ENCODE measurements around the gene ITGA6.

ITGA6 gene

GRCh38 chr2:172425336-172425735 is 2.0 kb upstream of the ITGA6 start:
- Histone ChIP-seq H3K27me3 (ENCODE audit: control insufficient read depth, insufficient read depth, low read length) (no peaks in the 10 kb centered on the region), H3K27ac (no peak overlapping the region), H3K4me1 (peaks cover 5% of the 10 kb centered on the region), H3K4me2 (ENCODE audit: low read length) (no peak overlapping the region), H2AFZ (no peak overlapping the region), H3K36me3 (ENCODE audit: control insufficient read depth, insufficient read depth, low read length) (no peaks in the 10 kb centered on the region), H3K9ac (no peak overlapping the region), H3K79me2 (no peaks in the 10 kb centered on the region), H3K4me3 (ENCODE audit: low read depth, low read length) (no peak overlapping the region), H3K9me3 (ENCODE audit: control insufficient read depth, low read length) (no peaks in the 10 kb centered on the region)
- TF ChIP-seq CTCF (IDR thresholded peaks at IDR 0.05), result no peak

GRCh38 chr2:172426635-172427255 is 641 bp upstream of the ITGA6 start:
- no peak for TF ChIP-seq CTCF (IDR thresholded peaks at IDR 0.05)
- Histone ChIP-seq H2AFZ (peak overlapping the region; percentile 90), H3K27ac (peak overlapping the region; percentile 76), H3K9me3 (ENCODE audit: control insufficient read depth, low read length) (no peaks in the 10 kb centered on the region), H3K27me3 (ENCODE audit: control insufficient read depth, insufficient read depth, low read length) (no peaks in the 10 kb centered on the region), H3K4me3 (ENCODE audit: low read depth, low read length) (peak overlapping the region; percentile 67), H3K79me2 (no peaks in the 10 kb centered on the region), H3K9ac (no peak overlapping the region), H3K4me1 (peaks cover 5% of the 10 kb centered on the region), H3K36me3 (ENCODE audit: control insufficient read depth, insufficient read depth, low read length) (no peaks in the 10 kb centered on the region), H3K4me2 (ENCODE audit: low read length) (peak overlapping the region; percentile 56)

GRCh38 chr2:172427990-172428831 is 825 bp downstream of the ITGA6 start:
- Histone ChIP-seq H3K27ac (peak overlapping the region; percentile 76), H3K79me2 (no peaks in the 10 kb centered on the region), H2AFZ (peak overlapping the region; percentile 90), H3K27me3 (ENCODE audit: control insufficient read depth, insufficient read depth, low read length) (no peaks in the 10 kb centered on the region), H3K36me3 (ENCODE audit: control insufficient read depth, insufficient read depth, low read length) (no peaks in the 10 kb centered on the region), H3K9ac (peak overlapping the region; percentile 32), H3K4me3 (ENCODE audit: low read depth, low read length) (peak overlapping the region; percentile 67), H3K9me3 (ENCODE audit: control insufficient read depth, low read length) (no peaks in the 10 kb centered on the region), H3K4me1 (peaks cover 5% of the 10 kb centered on the region), H3K4me2 (ENCODE audit: low read length) (peak overlapping the region; percentile 81)
- no peak for TF ChIP-seq CTCF (IDR thresholded peaks at IDR 0.05)

- H3K4me2 ChIP-seq (ENCODE audit: low read length), result peak overlapping the region; percentile 81
- no peaks in the 10 kb centered on the region for H3K9me3 ChIP-seq (ENCODE audit: control insufficient read depth, low read length)
- H3K9ac ChIP-seq, result no peak overlapping the region
- H3K4me1 ChIP-seq, result peaks cover 5% of the 10 kb centered on the region
- peak overlapping the region; percentile 90 for H2AFZ ChIP-seq
- TF ChIP-seq CTCF (IDR thresholded peaks at IDR 0.05), result no peak
- no peaks in the 10 kb centered on the region for H3K36me3 ChIP-seq (ENCODE audit: control insufficient read depth, insufficient read depth, low read length)
- peak overlapping the region; percentile 67 for H3K4me3 ChIP-seq (ENCODE audit: low read depth, low read length)
- H3K27me3 ChIP-seq (ENCODE audit: control insufficient read depth, insufficient read depth, low read length), result no peaks in the 10 kb centered on the region
- H3K27ac ChIP-seq, result no peak overlapping the region
- no peaks in the 10 kb centered on the region for H3K79me2 ChIP-seq
Observed at GRCh38 chr2:172428832-172429210, 1.4 kb downstream of the ITGA6 start.
